ENCODE data around the gene ZC3H14. TPM values are rescaled to one million over a fixed set of nuclear protein-coding genes. Genes with fewer than 3 reads are reported as not detected.
A peak's percentile ranks its signal among the peaks of the same experiment; 100 is the strongest.

ZC3H14 gene
- total RNA-seq, 1 donor, result 85.5 TPM

GRCh38 chr14:88542857-88543795 lies 19.7 kb upstream of the ZC3H14 start:
- TF ChIP-seq CTCF (IDR thresholded peaks at IDR 0.05; ENCODE audit: insufficient read depth, low read depth, low read length), result no peak
- no peak for DNase-seq (ENCODE audit: low read depth)
- no peak overlapping the region for H3K4me3 ChIP-seq (ENCODE audit: low read depth, low read length)

GRCh38 chr14:88545256-88545655 lies 17.6 kb upstream of the ZC3H14 start:
- no peak for TF ChIP-seq CTCF (IDR thresholded peaks at IDR 0.05; ENCODE audit: insufficient read depth, low read depth, low read length)
- H3K4me3 ChIP-seq (ENCODE audit: low read depth, low read length), result no peak overlapping the region
- no peak for DNase-seq (ENCODE audit: low read depth)

DNA sequence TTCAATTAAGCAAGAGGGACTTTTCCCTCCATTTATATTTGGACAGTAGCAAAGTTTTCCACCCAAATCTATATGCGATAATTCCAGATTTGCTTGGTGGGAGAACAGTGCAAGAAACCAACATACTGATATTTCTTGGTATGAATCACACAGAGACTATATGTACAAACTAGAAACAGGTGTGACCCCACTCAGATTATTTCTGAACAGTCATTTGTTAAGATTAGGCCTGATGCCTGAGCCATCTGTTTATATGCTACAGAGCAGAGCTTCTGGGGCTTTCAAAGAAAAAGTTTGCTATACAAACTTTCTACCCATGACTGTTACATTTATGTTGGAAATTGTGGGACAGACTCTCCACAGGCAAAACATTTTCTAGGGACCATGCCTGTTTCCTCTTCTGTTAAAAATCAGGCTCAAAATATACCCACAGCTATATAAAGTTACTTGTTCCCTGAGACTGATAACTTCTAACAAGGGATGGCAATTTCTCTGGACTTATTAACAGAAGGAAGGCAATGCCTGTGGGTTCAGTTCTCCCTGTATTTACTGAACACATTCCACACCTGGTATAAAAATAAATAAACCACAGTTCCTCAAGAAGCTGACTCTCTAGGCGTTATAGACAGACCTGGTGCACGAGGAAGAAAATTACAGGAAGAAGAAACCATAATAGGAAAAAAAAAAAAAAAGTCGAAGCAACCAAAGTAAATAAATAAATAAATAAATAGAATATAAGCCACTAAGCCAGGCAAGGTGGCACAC lies 16.0 kb upstream of the ZC3H14 start:
- DNase-seq (ENCODE audit: low read depth), result no peak
- TF ChIP-seq CTCF (IDR thresholded peaks at IDR 0.05; ENCODE audit: insufficient read depth, low read depth, low read length), result no peak
- H3K4me3 ChIP-seq (ENCODE audit: low read depth, low read length), result no peak overlapping the region

- no peak overlapping the region for H3K4me3 ChIP-seq (ENCODE audit: low read depth, low read length)
- TF ChIP-seq CTCF (IDR thresholded peaks at IDR 0.05; ENCODE audit: insufficient read depth, low read depth, low read length), result no peak
- no peak for DNase-seq (ENCODE audit: low read depth)
Measured at GRCh38 chr14:88547386-88547780, 15.5 kb upstream of the ZC3H14 start.

- H3K4me3 ChIP-seq (ENCODE audit: low read depth, low read length), result no peak overlapping the region
- no peak for TF ChIP-seq CTCF (IDR thresholded peaks at IDR 0.05; ENCODE audit: insufficient read depth, low read depth, low read length)
- no peak for DNase-seq (ENCODE audit: low read depth)
Measured at GRCh38 chr14:88550078-88550477, 12.8 kb upstream of the ZC3H14 start.

GRCh38 chr14:88551094-88551870 lies 11.6 kb upstream of the ZC3H14 start:
- peak; percentile 90 for DNase-seq (ENCODE audit: low read depth)
- H3K4me3 ChIP-seq (ENCODE audit: low read depth, low read length), result peak overlapping the region; percentile 83
- peak; percentile 39 for TF ChIP-seq CTCF (IDR thresholded peaks at IDR 0.05; ENCODE audit: insufficient read depth, low read depth, low read length)

Data from fibroblast of villous mesenchyme (primary cell).